IPS-18a (cell line): Measurements from ENCODE around the gene ADARB2.

Experiments
- H3K27ac ChIP-seq: one replicate; pipeline ENCODE4 v1.5.1; 2013; ENCODE audit warnings: low read length
- H3K27me3 ChIP-seq: one replicate; pipeline ENCODE4 v1.6.1; 2013; ENCODE audit warnings: mild to moderate bottlenecking, low read length; ENCODE audit not compliant: control insufficient read depth, insufficient read depth
- H3K36me3 ChIP-seq: one replicate; pipeline ENCODE4 v1.6.1; 2013; ENCODE audit warnings: low read depth, low read length; ENCODE audit not compliant: control insufficient read depth
- H3K4me1 ChIP-seq: one replicate; pipeline ENCODE4 v1.6.1; 2013; ENCODE audit warnings: low read depth, low read length; ENCODE audit not compliant: control insufficient read depth
- H3K4me3 ChIP-seq: one replicate; pipeline ENCODE4 v1.5.1; 2013; ENCODE audit warnings: low read length
- H3K9ac ChIP-seq: one replicate; pipeline ENCODE4 v1.6.1; 2013; ENCODE audit warnings: mild to moderate bottlenecking, low read length, moderate library complexity
- H3K9me3 ChIP-seq: one replicate; pipeline ENCODE4 v1.6.1; 2013; ENCODE audit warnings: low read depth, low read length; ENCODE audit not compliant: control insufficient read depth

The ADARB2 gene

GRCh38 chr10:1199345-1199673, 538.0 kb downstream of the ADARB2 start:
- no peak overlapping the region for H3K27ac ChIP-seq
- no peaks in the 10 kb centered on the region for H3K9me3 ChIP-seq
- H3K9ac ChIP-seq = no peak overlapping the region
- no peak overlapping the region for H3K4me3 ChIP-seq
- peaks cover 8% of the 10 kb centered on the region for H3K27me3 ChIP-seq
- peaks cover 14% of the 10 kb centered on the region for H3K4me1 ChIP-seq
- H3K36me3 ChIP-seq = no peaks in the 10 kb centered on the region

DNA sequence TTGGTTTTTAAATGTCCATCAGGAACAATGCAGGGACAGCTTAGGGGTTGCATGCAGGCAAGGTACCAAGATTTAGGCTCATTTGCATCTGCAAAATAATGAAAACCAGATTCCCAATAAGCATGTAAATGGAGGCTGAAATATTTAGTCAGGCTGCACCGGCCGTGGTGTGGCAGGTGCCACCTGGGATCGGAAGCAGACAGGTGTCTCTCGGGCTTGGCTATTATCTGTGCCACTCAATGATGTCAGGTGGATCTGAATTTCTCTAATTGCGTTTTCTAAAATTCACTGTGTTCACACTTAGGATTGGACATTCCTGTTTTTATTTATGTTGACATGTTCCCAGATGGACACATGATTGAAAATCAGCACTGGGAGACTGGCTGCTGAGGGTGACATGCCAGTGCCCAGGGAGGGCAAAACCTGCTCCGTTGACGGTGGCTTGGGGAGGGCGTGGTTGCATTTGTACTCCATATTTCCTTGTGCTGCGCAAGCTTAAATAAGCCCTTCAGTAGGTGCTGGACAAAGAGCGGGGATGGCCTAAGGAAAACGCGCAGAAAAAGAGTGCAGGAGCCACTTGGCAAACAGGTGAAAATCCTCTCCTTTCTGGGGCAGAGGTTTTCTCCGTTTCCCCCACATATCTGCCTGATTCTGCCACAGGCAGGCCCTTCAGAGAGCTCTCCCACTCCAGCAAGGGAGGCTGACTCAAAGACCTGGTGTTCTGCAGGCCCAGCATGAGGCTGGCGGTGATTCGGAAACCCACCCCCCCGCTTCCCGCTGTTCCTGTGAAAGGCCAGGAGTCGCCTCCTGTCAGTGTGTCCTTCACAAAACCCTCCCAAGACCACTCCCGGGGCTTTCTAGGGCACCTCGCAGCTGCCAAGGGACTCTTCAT, 538.6 kb downstream of the ADARB2 start:
- Histone ChIP-seq H3K27me3 (peaks cover 8% of the 10 kb centered on the region), H3K9ac (no peak overlapping the region), H3K36me3 (no peaks in the 10 kb centered on the region), H3K4me3 (no peak overlapping the region), H3K27ac (no peak overlapping the region), H3K9me3 (no peaks in the 10 kb centered on the region), H3K4me1 (peaks cover 20% of the 10 kb centered on the region)

DNA sequence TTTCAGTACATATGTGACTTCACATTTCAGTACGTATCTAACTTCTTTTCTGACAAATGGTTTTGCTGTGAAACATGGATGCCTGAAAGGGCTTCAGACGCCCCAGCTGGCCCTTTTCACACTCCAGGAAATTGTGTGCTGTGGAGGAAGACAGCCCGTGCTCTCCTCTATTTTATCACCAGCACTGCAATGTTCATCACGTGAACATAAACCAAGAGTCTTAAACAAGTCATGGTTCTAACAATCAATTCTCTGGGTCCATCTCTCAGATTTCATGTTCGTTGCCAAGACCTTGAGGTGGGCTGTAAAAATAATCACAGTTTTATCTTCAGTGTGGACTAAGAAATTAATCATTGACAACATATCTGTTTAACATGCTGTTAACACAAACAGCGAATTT, 539.9 kb downstream of the ADARB2 start:
- Histone ChIP-seq H3K9ac (no peak overlapping the region), H3K27me3 (peaks cover 8% of the 10 kb centered on the region), H3K4me3 (no peak overlapping the region), H3K27ac (no peak overlapping the region), H3K36me3 (no peaks in the 10 kb centered on the region), H3K4me1 (peaks cover 23% of the 10 kb centered on the region), H3K9me3 (no peaks in the 10 kb centered on the region)

DNA sequence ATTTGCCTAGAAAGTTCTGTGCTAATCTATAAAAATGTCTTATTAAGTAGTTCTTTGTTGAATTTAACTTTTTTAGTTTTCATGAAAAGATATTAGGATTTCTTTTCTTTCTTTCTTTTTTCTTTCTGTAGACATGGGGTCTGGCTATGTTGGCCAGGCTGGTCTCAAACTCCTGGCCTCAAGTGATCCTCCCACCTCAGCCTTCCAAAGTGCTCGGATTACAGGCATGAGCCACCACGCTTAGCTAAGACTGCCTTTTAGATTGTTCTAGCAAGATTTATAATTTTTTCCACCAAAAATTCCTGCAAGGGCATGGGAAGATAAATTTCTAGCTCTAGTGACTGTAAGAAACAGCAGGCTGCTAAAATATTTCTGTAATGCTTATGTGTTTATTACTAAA, 540.7 kb downstream of the ADARB2 start:
- Histone ChIP-seq H3K4me1 (peaks cover 23% of the 10 kb centered on the region), H3K4me3 (no peak overlapping the region), H3K9ac (no peak overlapping the region), H3K27me3 (peaks cover 8% of the 10 kb centered on the region), H3K27ac (no peak overlapping the region), H3K36me3 (no peaks in the 10 kb centered on the region), H3K9me3 (no peaks in the 10 kb centered on the region)

DNA sequence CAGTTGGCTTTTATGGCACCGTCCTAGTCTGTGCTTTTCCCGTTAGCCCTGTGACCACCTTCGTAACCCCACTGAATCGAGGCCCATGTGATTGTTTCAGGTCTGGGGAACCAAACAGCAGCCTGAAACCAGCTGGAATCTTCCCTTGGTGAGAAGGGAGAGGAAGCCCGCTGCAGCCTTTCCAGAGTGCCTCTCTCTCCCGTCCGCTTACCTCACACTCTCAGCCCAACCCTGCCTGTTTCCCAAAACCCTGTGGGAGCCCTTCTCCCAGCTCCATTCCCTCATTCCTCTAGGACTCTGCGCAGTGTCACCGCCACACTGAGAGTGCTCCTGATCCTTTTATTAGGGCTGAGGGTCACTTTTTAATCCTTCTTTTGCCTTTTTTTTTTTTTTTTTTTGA, 541.5 kb downstream of the ADARB2 start:
- H3K4me3 ChIP-seq = no peak overlapping the region
- no peaks in the 10 kb centered on the region for H3K9me3 ChIP-seq
- H3K9ac ChIP-seq = no peak overlapping the region
- H3K27me3 ChIP-seq = peaks cover 8% of the 10 kb centered on the region
- H3K36me3 ChIP-seq = no peaks in the 10 kb centered on the region
- H3K4me1 ChIP-seq = peaks cover 23% of the 10 kb centered on the region
- H3K27ac ChIP-seq = no peak overlapping the region

DNA sequence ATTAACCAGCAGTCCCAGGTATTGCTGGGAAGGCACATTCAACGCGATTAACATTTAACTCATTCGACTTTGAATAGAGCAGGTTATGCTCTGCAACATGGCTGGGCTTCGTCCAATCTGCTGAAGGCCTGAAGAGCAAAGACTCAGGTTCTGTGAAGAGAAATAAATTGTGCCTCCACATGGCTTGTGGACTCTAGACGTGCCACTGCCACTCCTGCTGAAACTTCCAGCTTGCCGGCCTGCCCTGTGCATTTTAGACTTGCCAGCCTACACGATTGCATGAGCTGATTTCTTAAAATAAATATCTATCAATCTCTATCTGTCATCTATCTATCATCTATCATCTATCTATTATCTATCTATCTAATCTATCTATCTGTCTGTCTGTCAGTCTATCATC, 543.2 kb downstream of the ADARB2 start:
- Histone ChIP-seq H3K4me1 (peaks cover 23% of the 10 kb centered on the region), H3K27me3 (peaks cover 8% of the 10 kb centered on the region), H3K4me3 (no peak overlapping the region), H3K36me3 (no peaks in the 10 kb centered on the region), H3K27ac (no peak overlapping the region), H3K9me3 (no peaks in the 10 kb centered on the region), H3K9ac (no peak overlapping the region)

GRCh38 chr10:1193561-1193960, 543.8 kb downstream of the ADARB2 start:
- Histone ChIP-seq H3K4me1 (peaks cover 19% of the 10 kb centered on the region), H3K27me3 (peaks cover 8% of the 10 kb centered on the region), H3K4me3 (no peak overlapping the region), H3K9ac (no peak overlapping the region), H3K9me3 (no peaks in the 10 kb centered on the region), H3K27ac (no peak overlapping the region), H3K36me3 (no peaks in the 10 kb centered on the region)

- no peak overlapping the region for H3K9ac ChIP-seq
- peaks cover 15% of the 10 kb centered on the region for H3K4me1 ChIP-seq
- no peak overlapping the region for H3K27ac ChIP-seq
- H3K9me3 ChIP-seq = no peaks in the 10 kb centered on the region
- H3K36me3 ChIP-seq = no peaks in the 10 kb centered on the region
- H3K4me3 ChIP-seq = no peak overlapping the region
- peaks cover 8% of the 10 kb centered on the region for H3K27me3 ChIP-seq
Observed at GRCh38 chr10:1191752-1192151, 545.6 kb downstream of the ADARB2 start.

- Histone ChIP-seq H3K27ac (no peak overlapping the region), H3K36me3 (no peaks in the 10 kb centered on the region), H3K4me1 (peaks cover 15% of the 10 kb centered on the region), H3K9ac (no peak overlapping the region), H3K27me3 (peaks cover 8% of the 10 kb centered on the region), H3K4me3 (no peak overlapping the region), H3K9me3 (no peaks in the 10 kb centered on the region)
Observed at GRCh38 chr10:1190791-1191490, 546.4 kb downstream of the ADARB2 start.

- Histone ChIP-seq H3K4me1 (peaks cover 9% of the 10 kb centered on the region), H3K36me3 (no peaks in the 10 kb centered on the region), H3K27ac (no peak overlapping the region), H3K9me3 (no peaks in the 10 kb centered on the region), H3K27me3 (peaks cover 2% of the 10 kb centered on the region), H3K9ac (no peak overlapping the region), H3K4me3 (no peak overlapping the region)
Observed at GRCh38 chr10:1190052-1190395, 547.3 kb downstream of the ADARB2 start.

DNA sequence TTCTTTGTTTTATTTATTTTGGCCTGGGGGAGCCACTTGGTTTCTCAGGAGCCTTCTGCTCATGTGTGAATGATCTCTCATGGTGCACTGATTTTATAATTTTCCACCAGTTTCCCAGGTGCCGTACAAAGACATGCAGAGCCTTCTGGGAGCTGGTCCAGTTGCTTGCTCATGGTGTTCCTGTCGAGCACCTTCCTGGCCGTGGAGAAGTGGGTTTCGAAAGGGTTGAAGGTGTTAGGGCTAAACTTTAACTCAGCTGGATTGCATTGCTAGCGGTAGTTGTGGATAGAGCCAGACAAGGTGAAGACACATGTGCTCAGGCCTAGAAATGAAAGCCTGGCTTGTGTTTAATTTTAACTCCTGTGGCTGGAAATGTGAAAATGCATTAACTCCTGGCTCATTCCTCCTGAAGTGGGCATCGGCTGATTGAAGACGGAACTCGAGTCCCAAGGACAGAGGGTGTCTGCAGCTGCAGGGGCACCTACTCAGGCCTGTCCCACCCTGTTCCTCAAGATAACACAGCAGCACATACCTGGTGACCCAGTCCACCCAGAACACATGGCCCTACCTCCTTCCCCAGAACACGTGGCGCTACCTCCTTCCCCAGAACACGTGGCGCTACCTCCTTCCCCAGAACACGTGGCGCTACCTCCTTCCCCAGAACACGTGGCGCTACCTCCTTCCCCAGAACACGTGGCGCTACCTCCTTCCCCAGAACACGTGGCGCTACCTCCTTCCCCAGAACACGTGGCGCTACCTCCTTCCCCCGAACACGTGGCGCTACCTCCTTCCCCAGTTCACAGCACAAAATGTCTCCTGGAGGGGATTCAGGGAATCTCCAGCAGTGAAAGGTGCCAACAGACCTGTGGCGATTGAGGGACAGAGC, 547.9 kb downstream of the ADARB2 start:
- Histone ChIP-seq H3K27ac (no peak overlapping the region), H3K9me3 (no peaks in the 10 kb centered on the region), H3K36me3 (no peaks in the 10 kb centered on the region), H3K27me3 (no peaks in the 10 kb centered on the region), H3K4me1 (peaks cover 9% of the 10 kb centered on the region), H3K9ac (no peak overlapping the region), H3K4me3 (no peak overlapping the region)
